Panc1 (cell line): ENCODE measurements around the gene PHLDB1.

Experiments used
- CTCF ChIP-seq: fragments of 450-650 bp; IDR thresholded peaks from 2 replicates; pipeline ENCODE4 v1.5.1; 2017; ENCODE audit warnings: mild to moderate bottlenecking
- REST ChIP-seq, 2 experiments: IDR thresholded peaks; 2 replicates each; pipeline ENCODE4 v1.6.1; 2011 to 2012; ENCODE audit warnings: low read depth in 2 of 2, control low read depth in 1 of 2, low read length in 1 of 2, mild to moderate bottlenecking in 1 of 2, moderate library complexity in 1 of 2; ENCODE audit not compliant: insufficient read depth in 1 of 2
- TCF7L2 ChIP-seq: IDR thresholded peaks from 2 replicates; pipeline ENCODE4 v1.6.1; 2011; ENCODE audit warnings: mild to moderate bottlenecking, low read depth, low read length, inconsistent platforms

- no peak for TF ChIP-seq CTCF
- TF ChIP-seq REST (IDR thresholded peaks at IDR 0.05; ENCODE audit: insufficient read depth in 1 of 2, low read depth in 2 of 2, low read length in 1 of 2), result no peak
- TF ChIP-seq TCF7L2, result no peak
These were observed 55.2 kb downstream of the PHLDB1 start for GRCh38 chr11:118662401-118663271.
